GM15510 (cell line): Measurements from ENCODE around the gene TRIO.

ENCODE experiments used
- POLR2A ChIP-seq: IDR thresholded peaks from 3 replicates; pipeline ENCODE4 v1.6.1; 2011; ENCODE audit warnings: borderline replicate concordance; ENCODE audit not compliant: insufficient read length; ENCODE audit errors: extremely low read depth

TRIO gene

GRCh38 chr5:14221732-14222131, 78.6 kb downstream of the TRIO start:
- TF ChIP-seq POLR2A = no peak

GRCh38 chr5:14222206-14222605, 79.1 kb downstream of the TRIO start:
- no peak for TF ChIP-seq POLR2A

DNA sequence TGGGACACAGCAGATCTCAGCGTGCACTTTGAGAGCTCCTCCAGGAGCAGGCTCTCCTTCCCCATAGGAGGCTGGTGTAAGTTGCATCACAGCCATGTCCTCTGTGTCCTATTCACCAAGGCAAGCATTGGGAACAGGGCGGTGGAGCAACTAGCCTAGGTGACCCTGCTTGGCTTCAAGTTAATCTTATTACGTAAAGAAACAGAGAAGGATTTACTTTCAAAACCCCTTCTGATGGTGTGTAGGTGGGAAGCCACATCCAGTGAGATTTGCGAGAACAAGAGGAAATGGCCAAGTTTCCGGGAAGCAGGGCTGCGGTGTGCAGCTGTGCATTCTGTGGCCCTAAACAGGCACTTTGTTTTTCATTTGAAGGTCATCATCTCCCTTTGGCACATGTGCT, 80.2 kb downstream of the TRIO start:
- TF ChIP-seq POLR2A = no peak

GRCh38 chr5:14225173-14225834, 82.2 kb downstream of the TRIO start:
- no peak for TF ChIP-seq POLR2A

DNA sequence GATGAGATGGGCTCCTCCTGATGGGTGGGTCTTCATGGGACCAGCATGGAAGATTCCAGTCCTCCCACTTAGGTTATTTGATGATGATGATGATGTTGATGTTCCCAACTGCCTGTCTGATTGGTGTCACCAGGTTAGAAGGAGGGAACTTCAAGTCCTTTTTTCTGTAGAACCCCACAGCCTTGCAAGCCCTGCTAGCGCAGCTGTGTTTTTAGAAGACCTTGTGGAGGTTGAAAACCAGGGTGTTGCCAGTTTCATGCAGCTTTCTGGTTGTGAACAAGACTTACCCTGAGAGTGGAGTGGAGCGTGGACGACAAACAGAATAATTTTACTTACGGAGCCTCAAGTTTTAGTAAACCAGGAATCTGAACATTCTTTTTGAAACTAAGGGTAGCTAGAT, 83.0 kb downstream of the TRIO start:
- TF ChIP-seq POLR2A = no peak

DNA sequence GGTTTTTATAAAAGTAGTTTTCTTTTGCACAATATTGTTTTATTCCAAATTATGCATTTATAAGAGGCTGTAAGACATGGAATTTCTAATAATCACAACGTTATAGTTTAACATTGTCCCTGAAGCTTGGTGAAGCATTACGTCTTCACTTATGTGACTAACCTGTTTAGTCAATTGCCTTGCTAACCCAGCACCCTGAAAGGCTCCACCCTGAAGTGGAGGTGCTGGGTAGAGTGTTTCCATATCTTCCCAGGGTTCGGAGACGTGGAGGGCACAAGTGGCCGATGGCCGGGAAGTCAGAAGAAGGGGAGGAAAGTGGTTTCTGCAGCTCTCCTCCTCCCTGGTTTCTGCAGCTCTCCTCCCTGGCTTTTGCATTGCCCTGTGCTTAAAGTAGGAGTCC, 83.4 kb downstream of the TRIO start:
- no peak for TF ChIP-seq POLR2A

GRCh38 chr5:14226992-14227391, 83.8 kb downstream of the TRIO start:
- no peak for TF ChIP-seq POLR2A

- no peak for TF ChIP-seq POLR2A
Observed at GRCh38 chr5:14227513-14227912, 84.4 kb downstream of the TRIO start.

DNA sequence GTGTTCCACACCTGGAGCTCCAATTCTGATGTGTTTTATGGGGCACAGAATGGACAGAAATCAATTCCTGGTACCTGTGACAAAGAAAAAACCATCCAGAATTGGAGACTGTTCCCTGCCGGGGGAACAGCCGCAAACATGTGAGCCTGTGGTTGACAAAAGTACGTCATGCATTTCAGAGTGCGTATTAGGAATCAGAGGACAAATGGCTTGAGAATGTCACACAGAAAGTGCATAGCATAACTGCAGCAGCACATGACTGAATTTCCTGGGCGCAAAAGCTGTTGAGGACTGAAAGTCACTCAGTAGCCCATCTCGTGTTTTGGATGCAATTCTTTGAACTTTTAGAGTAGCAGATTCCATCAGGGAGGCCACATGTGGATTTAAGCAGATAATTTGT, 85.1 kb downstream of the TRIO start:
- no peak for TF ChIP-seq POLR2A

- no peak for TF ChIP-seq POLR2A
Observed at GRCh38 chr5:14229181-14229580, 86.0 kb downstream of the TRIO start.

GRCh38 chr5:14229734-14230133, 86.6 kb downstream of the TRIO start:
- no peak for TF ChIP-seq POLR2A

DNA sequence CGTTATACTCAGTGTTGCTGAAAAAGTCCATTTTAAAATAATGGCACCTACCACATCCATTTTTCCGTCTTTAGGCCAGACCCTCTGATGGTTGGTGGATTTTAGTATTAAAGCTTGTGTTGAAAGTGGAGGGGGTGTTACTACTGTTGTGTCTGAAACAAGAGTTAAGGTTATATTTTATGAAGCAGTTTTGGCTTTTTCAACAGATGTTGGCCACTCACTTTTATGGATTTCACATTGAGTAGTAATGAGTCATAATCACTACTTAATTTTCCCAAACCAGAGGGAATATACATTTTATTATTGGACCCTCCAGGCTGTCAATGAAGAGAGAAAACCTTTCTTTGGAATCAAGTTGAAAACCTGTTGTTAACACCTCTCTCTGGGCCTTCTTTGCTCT, 88.0 kb downstream of the TRIO start:
- no peak for TF ChIP-seq POLR2A

DNA sequence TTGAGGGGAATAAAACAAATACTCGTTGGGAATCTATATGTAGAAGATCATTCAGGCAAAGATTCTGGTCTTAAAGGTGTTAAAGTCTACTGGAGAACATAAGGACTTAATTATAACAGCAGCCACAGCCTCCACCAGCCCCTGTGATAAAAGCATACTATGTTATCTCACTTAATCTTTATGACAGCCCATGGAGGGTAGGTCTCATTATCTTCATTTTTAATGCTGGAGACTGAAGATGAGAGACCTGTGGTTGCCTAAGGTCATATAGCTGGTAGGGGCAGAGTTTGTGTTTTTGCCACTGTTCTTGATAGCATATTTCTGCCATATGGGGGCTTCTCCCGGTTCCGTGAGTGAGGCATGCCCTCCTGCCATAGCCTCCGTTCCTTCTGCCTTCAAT, 88.7 kb downstream of the TRIO start:
- no peak for TF ChIP-seq POLR2A

DNA sequence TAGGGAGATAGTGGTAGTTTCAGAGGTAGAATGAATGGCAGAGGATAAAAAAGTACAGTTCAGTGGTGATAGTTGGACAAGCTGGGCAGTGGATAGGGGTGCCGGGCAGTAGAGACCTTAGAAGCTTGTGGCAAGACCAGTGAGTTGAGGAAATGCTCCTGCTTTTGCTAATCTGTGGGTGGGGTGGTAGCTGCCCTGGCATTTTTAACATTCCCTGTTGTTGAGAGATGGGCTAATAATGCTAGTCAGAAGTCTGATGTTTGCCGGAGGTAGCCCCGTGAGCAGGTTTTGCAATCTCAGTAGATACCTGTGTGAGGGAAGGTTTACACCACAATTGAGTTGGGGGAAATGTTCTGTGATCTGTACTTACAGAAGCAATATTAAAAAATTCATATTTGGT, 91.1 kb downstream of the TRIO start:
- no peak for TF ChIP-seq POLR2A

DNA sequence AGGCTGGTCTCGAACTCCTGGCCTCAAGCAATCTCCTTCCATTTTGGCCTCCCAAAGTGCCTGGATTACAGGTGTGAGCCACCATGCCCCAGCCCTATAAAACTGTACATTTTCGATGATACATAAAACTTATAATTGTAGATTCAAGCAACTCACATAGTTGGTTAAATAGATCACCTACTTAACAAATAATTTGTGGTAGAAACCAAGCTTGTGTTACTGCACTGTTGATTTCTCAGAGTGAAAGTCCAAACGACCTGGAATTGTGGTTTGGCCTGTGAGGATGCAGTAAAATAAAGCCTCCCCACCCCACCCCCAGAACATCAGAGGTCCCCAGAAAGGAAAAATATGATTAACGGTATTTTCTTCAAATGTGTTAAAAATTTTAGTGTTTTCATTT, 92.7 kb downstream of the TRIO start:
- TF ChIP-seq POLR2A = no peak

DNA sequence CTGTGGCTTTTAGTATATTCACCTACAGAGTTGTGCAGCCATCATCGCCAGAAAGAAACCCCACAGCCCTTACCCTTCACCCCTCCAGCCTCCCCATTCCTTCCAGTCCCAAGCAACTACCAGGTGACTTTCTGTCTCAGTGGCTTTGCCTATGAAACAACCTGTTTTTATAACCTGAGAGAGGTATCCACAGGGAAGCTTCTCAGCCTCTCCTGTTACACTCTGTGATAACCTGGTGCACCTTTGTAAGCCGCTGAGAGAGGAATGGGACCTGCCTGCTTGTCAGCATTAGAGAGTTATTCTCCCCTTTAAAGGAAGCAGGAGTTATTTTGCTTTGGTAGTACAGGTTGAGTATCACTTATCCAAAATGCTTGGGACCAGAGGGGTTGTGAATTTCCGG, 93.6 kb downstream of the TRIO start:
- TF ChIP-seq POLR2A = no peak

DNA sequence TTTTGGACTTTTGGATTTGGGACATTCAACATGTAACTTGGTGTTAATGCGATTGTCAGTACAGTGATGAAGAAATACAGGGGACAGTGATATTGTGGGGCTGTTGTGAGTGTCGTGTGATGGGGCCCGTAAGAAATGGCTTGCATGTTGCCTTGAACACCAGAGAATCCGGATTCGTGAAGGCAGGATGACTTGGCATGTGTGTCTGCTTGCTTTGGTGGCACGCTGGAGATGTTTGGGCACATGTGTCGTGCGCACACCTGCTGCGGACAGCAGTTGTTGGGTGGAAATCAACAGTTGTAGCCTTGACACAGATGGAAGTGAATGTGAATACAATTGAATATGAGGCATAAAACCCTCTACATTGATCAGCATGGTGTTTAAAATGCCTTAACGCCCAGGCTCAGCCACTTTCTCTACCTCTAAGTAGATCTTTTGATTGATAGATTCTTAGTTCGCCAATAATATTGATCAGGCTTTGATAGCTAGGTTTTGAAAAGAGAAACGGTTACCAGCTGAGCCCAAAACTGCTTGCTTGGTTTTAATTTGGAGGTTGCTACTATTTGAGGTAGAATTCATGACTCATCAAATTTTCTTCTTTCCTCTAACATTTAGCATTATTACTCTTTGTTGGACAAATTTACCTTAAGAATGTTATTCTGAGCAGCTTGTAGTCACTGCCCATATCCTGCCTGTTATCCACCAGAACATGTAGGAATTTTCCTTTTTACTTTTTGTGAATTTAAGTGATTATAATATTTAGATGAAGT, 94.4 kb downstream of the TRIO start:
- no peak for TF ChIP-seq POLR2A

GRCh38 chr5:14238272-14238671, 95.1 kb downstream of the TRIO start:
- TF ChIP-seq POLR2A = no peak

DNA sequence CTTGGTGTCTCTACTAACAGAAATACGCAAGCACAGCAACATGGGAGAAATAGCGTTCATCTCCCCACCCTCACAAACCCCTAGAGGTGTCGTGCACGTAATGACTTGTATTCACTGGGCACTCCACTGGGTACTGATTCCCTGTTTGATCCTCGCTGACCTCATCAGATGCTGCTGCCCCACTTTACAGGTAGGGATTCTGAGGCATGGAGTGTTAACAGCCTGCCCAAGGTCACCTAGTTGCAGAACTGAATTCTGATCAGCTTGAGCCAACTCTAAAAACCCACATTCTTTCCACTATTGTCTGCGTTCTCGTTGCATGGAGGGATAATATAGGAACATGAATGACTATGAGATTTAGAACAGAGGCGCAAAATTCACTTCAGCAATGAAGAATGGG, 96.3 kb downstream of the TRIO start:
- no peak for TF ChIP-seq POLR2A
